Prostate gland (tissue), 2 donors: ENCODE data around the gene UPK1B. TPM values are rescaled to one million over a fixed set of nuclear protein-coding genes. Genes with fewer than 3 reads are reported as not detected.

Experiments used
- DNase-seq: peaks from one replicate; pipeline ENCODE4 v3.0.0-alpha.2; 2019; ENCODE audit warnings: low spot score
- H3K27ac ChIP-seq, 2 donors: fragments of 200-600 bp; sonication (generic); 2 replicates each; pipeline ENCODE4 v1.5.1; 2017 to 2019
- H3K27me3 ChIP-seq: fragments of 200-600 bp; sonication (generic); replicated peaks from 2 replicates; pipeline ENCODE4 v1.5.1; 2019; ENCODE audit not compliant: insufficient read depth
- H3K36me3 ChIP-seq, 2 donors: fragments of 200-600 bp; sonication (generic); 1 replicate in 1 of 2; 2 replicates in 1 of 2; pipeline versions ENCODE4 v1.5.1 to v1.8.1; 2017 to 2019
- H3K4me1 ChIP-seq: fragments of 200-600 bp; sonication (generic); replicated peaks from 2 replicates; pipeline ENCODE4 v1.5.1; 2019
- H3K4me3 ChIP-seq, 2 donors: fragments of 200-600 bp; sonication (generic); 2 replicates each; pipeline ENCODE4 v1.5.1; 2017 to 2019
- H3K9me3 ChIP-seq: fragments of 200-600 bp; sonication (generic); 2 replicates; pipeline ENCODE4 v1.5.1; 2017
- CTCF ChIP-seq, 4 experiments: fragments of 200-600 bp in 2 of 4; fragments of 450-650 bp in 2 of 4; sonication (generic) in 2 of 4; IDR thresholded peaks; 1 replicate in 3 of 4; 2 replicates in 1 of 4; pipeline ENCODE4 v1.5.1; 2016 to 2019; ENCODE audit warnings: antibody characterized with exemption in 4 of 4, mild to moderate bottlenecking in 2 of 4, moderate library complexity in 2 of 4
- POLR2A ChIP-seq: fragments of 450-650 bp; IDR thresholded peaks from one replicate; pipeline ENCODE4 v1.6.1; 2016; ENCODE audit warnings: antibody characterized with exemption, mild to moderate bottlenecking
- POLR2AphosphoS5 ChIP-seq: sonication (generic); formaldehyde crosslinking; IDR thresholded peaks from one replicate; pipeline ENCODE4 v1.6.1; 2017; ENCODE audit warnings: antibody characterized with exemption
- WGBS: methylation state at CpG from one replicate; pipeline ENCODE4 v1.1.5; 2018; 5-methylcytosine and 5-hydroxymethylcytosine counted together
- intact Hi-C: fragments of 100-400 bp; cut with DNase I; formaldehyde crosslinking; loops from one replicate; pipeline ENCODE4 v1.14.2; 2022
- total RNA-seq, 2 donors: library from RNA; depleted of rRNA; stranded (reverse); fragments of >200 nt; gene quantifications; one replicate each; pipeline ENCODE4 v1.1.0, GENCODE V29; 2016

Gene UPK1B
- total RNA-seq, 2 donors from 2014 or later, result not detected

- TF ChIP-seq POLR2AphosphoS5, result no peak
- no peak for TF ChIP-seq POLR2A
- no peak for TF ChIP-seq CTCF (IDR thresholded peaks at IDR 0.05)
- Histone ChIP-seq H3K4me3 (no peak overlapping the region), H3K36me3 (no peaks in the 10 kb centered on the region), H3K27ac (no peak overlapping the region), H3K4me1 (no peaks in the 10 kb centered on the region), H3K9me3 (no peaks in the 10 kb centered on the region), H3K27me3 (no peaks in the 10 kb centered on the region)
- 47% methylated on average over 2 of the region's 2 CpGs for WGBS
- no peak for DNase-seq
- intact Hi-C loops, result no loop called here
Measured at GRCh38 chr3:119147494-119147893, 25.9 kb upstream of the UPK1B start.

- DNase-seq, result no peak
- Histone ChIP-seq H3K36me3 (no peaks in the 10 kb centered on the region), H3K4me1 (no peaks in the 10 kb centered on the region), H3K4me3 (no peak overlapping the region), H3K9me3 (no peaks in the 10 kb centered on the region), H3K27me3 (no peaks in the 10 kb centered on the region), H3K27ac (no peak overlapping the region)
- TF ChIP-seq CTCF (IDR thresholded peaks at IDR 0.05) (no peak), POLR2A (no peak), POLR2AphosphoS5 (no peak)
- WGBS, result 95% methylated on average over 2 of the region's 2 CpGs
- intact Hi-C loops, result no loop called here
Measured at GRCh38 chr3:119148493-119149180, 24.8 kb upstream of the UPK1B start.

- Histone ChIP-seq H3K27me3 (no peaks in the 10 kb centered on the region), H3K36me3 (no peaks in the 10 kb centered on the region), H3K4me1 (no peaks in the 10 kb centered on the region), H3K27ac (no peak overlapping the region), H3K4me3 (no peak overlapping the region), H3K9me3 (no peaks in the 10 kb centered on the region)
- intact Hi-C loops, result no loop called here
- TF ChIP-seq POLR2AphosphoS5, result no peak
- TF ChIP-seq CTCF (IDR thresholded peaks at IDR 0.05), result no peak
- no peak for TF ChIP-seq POLR2A
- 58% methylated on average over 4 of the region's 4 CpGs for WGBS
- DNase-seq, result no peak
Measured at GRCh38 chr3:119149484-119149883, 23.9 kb upstream of the UPK1B start.

DNA sequence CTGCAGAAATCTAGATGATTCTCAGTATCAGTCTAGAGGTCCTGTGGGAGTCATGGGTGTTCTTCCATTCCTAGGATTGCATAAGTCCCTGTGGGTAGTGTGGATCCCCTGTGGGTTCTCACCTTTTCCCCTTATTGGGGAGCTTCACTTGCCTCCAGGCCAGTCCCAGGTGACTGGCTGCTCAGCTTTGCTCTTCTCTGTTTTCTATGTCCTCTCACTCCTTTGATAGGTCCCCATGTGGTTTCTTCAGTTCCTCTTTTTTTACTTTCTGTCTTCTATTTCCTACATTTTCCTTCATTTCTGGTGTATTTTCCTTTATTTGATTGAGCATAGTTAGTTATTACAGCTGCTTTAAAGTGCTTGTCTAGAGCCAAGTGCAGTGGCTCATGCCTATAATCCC is 16.5 kb upstream of the UPK1B start:
- H3K36me3 ChIP-seq, result no peaks in the 10 kb centered on the region
- H3K27ac ChIP-seq, result no peak overlapping the region
- no peaks in the 10 kb centered on the region for H3K9me3 ChIP-seq
- no peak overlapping the region for H3K4me3 ChIP-seq
- intact Hi-C loops, result no loop called here
- no peaks in the 10 kb centered on the region for H3K4me1 ChIP-seq
- H3K27me3 ChIP-seq, result no peaks in the 10 kb centered on the region
- no peak for TF ChIP-seq POLR2AphosphoS5
- TF ChIP-seq POLR2A, result no peak
- no peak for TF ChIP-seq CTCF (IDR thresholded peaks at IDR 0.05)
- no peak for DNase-seq

GRCh38 chr3:119157971-119158370 is 15.4 kb upstream of the UPK1B start:
- Histone ChIP-seq H3K4me3 (no peak overlapping the region), H3K27me3 (no peaks in the 10 kb centered on the region), H3K9me3 (no peaks in the 10 kb centered on the region), H3K4me1 (no peaks in the 10 kb centered on the region), H3K36me3 (no peaks in the 10 kb centered on the region), H3K27ac (no peak overlapping the region)
- intact Hi-C loops, result no loop called here
- TF ChIP-seq POLR2AphosphoS5, result no peak
- TF ChIP-seq POLR2A, result no peak
- TF ChIP-seq CTCF (IDR thresholded peaks at IDR 0.05), result no peak
- WGBS, result 63% methylated on average over 2 of the region's 2 CpGs
- no peak for DNase-seq
